SU-DHL-6 (cell line): Measurements from ENCODE around the gene CR2.

ENCODE experiments used
- CTCF ChIP-seq: fragments of 200-600 bp; sonication (generic); IDR thresholded peaks from one replicate; pipeline ENCODE4 v1.5.1; 2017; ENCODE audit warnings: antibody characterized with exemption, mild to moderate bottlenecking, low read length, moderate library complexity; ENCODE audit not compliant: insufficient read depth, poor library complexity, severe bottlenecking
- EZH2phosphoT487 ChIP-seq: fragments of 200-600 bp; sonication (generic), shearing (Covaris generic); conservative IDR thresholded peaks from 2 replicates; pipeline ENCODE4 v1.6.1; 2018; ENCODE audit warnings: mild to moderate bottlenecking, antibody characterized with exemption, low read length, moderate library complexity, mixed read lengths

GRCh38 chr1:207459008-207459407, 4.9 kb downstream of the CR2 start:
- TF ChIP-seq CTCF (no peak), EZH2phosphoT487 (no peak)
